Mesenchymal stem cell (in vitro differentiated cells and primary cell): ENCODE results near the gene JPT1.

Source experiments
- DNase-seq: peaks from one replicate; pipeline ENCODE4 v3.0.0-alpha.2; 2013
- H2AFZ ChIP-seq: one replicate; pipeline ENCODE4 v1.6.1; 2013; ENCODE audit warnings: low read depth, mild to moderate bottlenecking, control low read depth, inconsistent platforms, low read length, moderate library complexity
- H2AK5ac ChIP-seq: 2 replicates; pipeline ENCODE4 v1.6.1; 2013; ENCODE audit warnings: low read length, moderate library complexity, mild to moderate bottlenecking, inconsistent platforms; ENCODE audit not compliant: severe bottlenecking
- H2BK120ac ChIP-seq: one replicate; pipeline ENCODE4 v1.6.1; 2013; ENCODE audit warnings: low read depth, mild to moderate bottlenecking, inconsistent platforms, low read length, moderate library complexity
- H2BK12ac ChIP-seq, 2 experiments: one replicate each; pipeline ENCODE4 v1.6.1; 2013; ENCODE audit warnings: inconsistent platforms in 2 of 2, low read length in 2 of 2, mild to moderate bottlenecking in 2 of 2, moderate library complexity in 2 of 2, control low read depth in 1 of 2
- H2BK15ac ChIP-seq: one replicate; pipeline ENCODE4 v1.6.1; 2013; ENCODE audit warnings: mild to moderate bottlenecking, low read depth, inconsistent platforms; ENCODE audit not compliant: poor library complexity, severe bottlenecking
- H2BK5ac ChIP-seq: 2 replicates; pipeline ENCODE4 v1.6.1; 2013; ENCODE audit warnings: low read depth, mild to moderate bottlenecking, low read length, control low read depth, inconsistent platforms; ENCODE audit not compliant: poor library complexity, severe bottlenecking
- H3K14ac ChIP-seq, 2 experiments: one replicate each; pipeline ENCODE4 v1.6.1; 2013; ENCODE audit warnings: inconsistent platforms in 2 of 2, low read length in 2 of 2, control low read depth in 1 of 2, mild to moderate bottlenecking in 1 of 2, moderate library complexity in 1 of 2
- H3K18ac ChIP-seq, 2 experiments: one replicate each; pipeline ENCODE4 v1.6.1; 2013; ENCODE audit warnings: inconsistent platforms in 2 of 2, low read length in 2 of 2, control low read depth in 1 of 2, low read depth in 1 of 2, mild to moderate bottlenecking in 1 of 2
- H3K23ac ChIP-seq, 2 experiments: one replicate each; pipeline ENCODE4 v1.6.1; 2013; ENCODE audit warnings: inconsistent platforms in 2 of 2, low read length in 2 of 2, mild to moderate bottlenecking in 2 of 2, moderate library complexity in 2 of 2, control low read depth in 1 of 2
- H3K27ac ChIP-seq: 2 replicates; pipeline ENCODE4 v1.5.1; 2013; ENCODE audit warnings: mild to moderate bottlenecking, moderate library complexity, low read length, control low read depth, inconsistent platforms; ENCODE audit not compliant: poor library complexity, severe bottlenecking
- H3K27me3 ChIP-seq, 2 experiments: 2 replicates each; pipeline versions ENCODE4 v1.6.1 to v1.7.0; 2013; ENCODE audit warnings: low read length in 2 of 2, mild to moderate bottlenecking in 2 of 2, moderate library complexity in 2 of 2, control low read depth in 1 of 2, inconsistent platforms in 1 of 2; ENCODE audit not compliant: control insufficient read depth in 1 of 2, insufficient read depth in 1 of 2
- H3K36me3 ChIP-seq, 2 experiments: 2 replicates each; pipeline versions ENCODE4 v1.6.1 to v1.7.0; 2013; ENCODE audit warnings: low read length in 2 of 2, control low read depth in 1 of 2, inconsistent platforms in 1 of 2, low read depth in 1 of 2, mild to moderate bottlenecking in 1 of 2; ENCODE audit not compliant: insufficient read depth in 2 of 2, control insufficient read depth in 1 of 2
- H3K4ac ChIP-seq, 2 experiments: one replicate each; pipeline ENCODE4 v1.6.1; 2013; ENCODE audit warnings: inconsistent platforms in 2 of 2, low read length in 2 of 2, mild to moderate bottlenecking in 2 of 2, moderate library complexity in 2 of 2, control low read depth in 1 of 2, low read depth in 1 of 2
- H3K4me1 ChIP-seq: 2 replicates; pipeline ENCODE4 v1.6.1; 2013; ENCODE audit warnings: low read depth, low read length, control low read depth; ENCODE audit not compliant: control insufficient read depth, insufficient read depth
- H3K4me2 ChIP-seq: 2 replicates; pipeline ENCODE4 v1.6.1; 2013; ENCODE audit warnings: low read length, mild to moderate bottlenecking, inconsistent platforms; ENCODE audit not compliant: poor library complexity, severe bottlenecking
- H3K4me3 ChIP-seq, 2 experiments: 2 replicates each; pipeline versions ENCODE4 v1.5.1 to v1.7.0; 2013; ENCODE audit warnings: low read length in 2 of 2, mild to moderate bottlenecking in 2 of 2, control low read depth in 1 of 2, low read depth in 1 of 2; ENCODE audit not compliant: insufficient read depth in 1 of 2
- H3K79me1 ChIP-seq: replicated peaks from 2 replicates; pipeline ENCODE4 v1.6.1; 2013; ENCODE audit warnings: mild to moderate bottlenecking, control low read depth, low read length, inconsistent platforms; ENCODE audit not compliant: poor library complexity, severe bottlenecking
- H3K9ac ChIP-seq: 2 replicates; pipeline ENCODE4 v1.7.0; 2013; ENCODE audit warnings: mild to moderate bottlenecking, low read length, moderate library complexity
- H3K9me3 ChIP-seq: 2 replicates; pipeline ENCODE4 v1.7.0; 2013; ENCODE audit warnings: mild to moderate bottlenecking, low read length; ENCODE audit not compliant: control insufficient read depth
- H4K8ac ChIP-seq: one replicate; pipeline ENCODE4 v1.6.1; 2013; ENCODE audit warnings: inconsistent platforms, mild to moderate bottlenecking, low read length, moderate library complexity
- H4K91ac ChIP-seq: one replicate; pipeline ENCODE4 v1.6.1; 2013; ENCODE audit warnings: mild to moderate bottlenecking, low read length, inconsistent platforms
- WGBS: methylation state at CpG from one replicate; pipeline ENCODE4 v1.1.7; 2013; ENCODE audit warnings: mixed read lengths; 5-methylcytosine and 5-hydroxymethylcytosine counted together

Gene JPT1

DNA sequence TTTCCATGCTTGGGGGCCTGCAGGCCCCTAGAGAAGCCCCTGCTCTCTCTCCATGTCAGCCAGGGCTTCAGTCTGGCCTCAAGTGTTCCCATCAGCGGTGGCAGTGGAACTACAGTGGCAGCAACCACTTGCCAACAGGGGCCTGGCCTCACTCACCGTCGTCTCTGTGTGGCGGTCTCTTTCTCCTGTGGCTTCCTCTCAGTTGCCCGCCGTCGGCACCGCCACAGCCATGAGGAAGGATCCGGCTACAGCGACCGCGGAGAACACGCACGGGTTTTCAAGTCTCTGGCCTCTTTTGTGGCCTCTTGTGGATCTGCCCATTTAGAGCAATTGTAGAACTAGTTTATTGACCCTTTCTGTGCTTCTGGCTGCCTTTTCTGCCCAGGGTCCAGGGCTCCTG is 36.0 kb downstream of the JPT1 start:
- H3K27ac ChIP-seq: no peak overlapping the region
- no peaks in the 10 kb centered on the region for H3K27me3 ChIP-seq
- no peak overlapping the region for H3K4me2 ChIP-seq
- 94% methylated on average over 14 of the region's 14 CpGs for WGBS
- peaks cover 30% of the 10 kb centered on the region for H3K79me1 ChIP-seq
- no peak overlapping the region for H3K4ac ChIP-seq
- H2AK5ac ChIP-seq: no peak overlapping the region
- no peak overlapping the region for H3K4me3 ChIP-seq
- DNase-seq: no peak
- H3K36me3 ChIP-seq: peaks cover 9 to 35% of the 10 kb centered on the region in 2 experiments
- no peak overlapping the region for H2BK15ac ChIP-seq
- H3K18ac ChIP-seq: no peak overlapping the region
- H4K91ac ChIP-seq: no peak overlapping the region
- H3K23ac ChIP-seq: no peak overlapping the region
- peaks cover 9% of the 10 kb centered on the region for H3K4me1 ChIP-seq
- H2BK12ac ChIP-seq: no peak overlapping the region
- no peaks in the 10 kb centered on the region for H3K9me3 ChIP-seq
- no peak overlapping the region for H3K14ac ChIP-seq
- no peak overlapping the region for H2BK5ac ChIP-seq
- no peak overlapping the region for H2AFZ ChIP-seq
- peak overlapping the region; percentile 48 for H4K8ac ChIP-seq
- H3K9ac ChIP-seq: no peak overlapping the region
- H2BK120ac ChIP-seq: no peak overlapping the region

DNA sequence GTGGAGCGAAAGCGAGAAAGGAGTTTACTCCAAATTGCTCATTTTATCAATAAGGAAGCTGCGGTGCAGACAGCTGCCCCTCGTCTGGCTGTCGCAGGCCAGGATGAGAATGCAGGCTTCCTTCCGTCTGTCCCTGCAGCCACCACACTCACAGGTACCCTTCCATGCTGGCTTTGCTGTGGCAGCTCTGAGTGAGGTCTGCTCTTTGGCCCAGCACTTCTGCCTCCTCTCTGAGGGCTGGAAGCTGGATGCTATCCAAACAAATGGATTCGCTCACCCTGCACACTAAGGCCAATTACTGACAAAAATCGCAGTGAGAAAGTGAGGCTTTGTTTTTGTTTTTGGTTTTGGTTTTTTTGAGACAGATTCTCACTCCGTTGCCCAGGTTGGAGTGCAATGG is 37.6 kb downstream of the JPT1 start:
- no peak overlapping the region for H2BK120ac ChIP-seq
- H3K27me3 ChIP-seq: no peaks in the 10 kb centered on the region
- no peaks in the 10 kb centered on the region for H3K9me3 ChIP-seq
- H2BK5ac ChIP-seq: no peak overlapping the region
- no peak overlapping the region for H3K4me3 ChIP-seq
- H4K91ac ChIP-seq: no peak overlapping the region
- H4K8ac ChIP-seq: no peak overlapping the region
- no peak overlapping the region for H3K27ac ChIP-seq
- H2AFZ ChIP-seq: no peak overlapping the region
- no peak for DNase-seq
- H3K4ac ChIP-seq: no peak overlapping the region
- no peak overlapping the region for H3K14ac ChIP-seq
- no peak overlapping the region for H3K18ac ChIP-seq
- H3K79me1 ChIP-seq: peaks cover 28% of the 10 kb centered on the region
- H3K36me3 ChIP-seq: peaks cover 9 to 35% of the 10 kb centered on the region in 2 experiments
- H2AK5ac ChIP-seq: no peak overlapping the region
- peaks cover 9% of the 10 kb centered on the region for H3K4me1 ChIP-seq
- no peak overlapping the region for H3K23ac ChIP-seq
- H3K4me2 ChIP-seq: no peak overlapping the region
- H3K9ac ChIP-seq: peak overlapping the region; percentile 40
- H2BK12ac ChIP-seq: no peak overlapping the region
- 94% methylated on average over 9 of the region's 9 CpGs for WGBS
- no peak overlapping the region for H2BK15ac ChIP-seq

DNA sequence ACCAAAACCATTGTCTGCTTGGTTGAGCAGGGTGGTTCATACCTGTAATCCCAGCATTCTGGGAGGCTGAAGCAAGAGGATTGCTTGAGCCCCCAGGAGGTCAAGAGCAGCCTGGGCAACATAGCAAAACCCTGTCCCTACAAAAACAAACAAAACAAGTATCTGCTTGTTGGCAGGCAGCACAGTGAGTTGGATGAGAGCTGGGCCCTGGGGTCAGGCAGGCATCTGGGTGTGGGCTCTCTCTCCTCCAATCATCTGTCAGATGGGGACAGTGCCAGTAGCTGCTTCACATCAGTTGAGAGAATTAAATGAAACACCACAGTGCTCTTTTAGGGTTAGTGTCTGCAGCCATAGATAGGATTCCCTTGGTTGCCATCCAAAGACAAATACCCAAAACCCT is 38.8 kb downstream of the JPT1 start:
- H2BK15ac ChIP-seq: no peak overlapping the region
- no peak overlapping the region for H2AK5ac ChIP-seq
- no peak overlapping the region for H3K23ac ChIP-seq
- H3K9me3 ChIP-seq: no peaks in the 10 kb centered on the region
- H2BK5ac ChIP-seq: no peak overlapping the region
- H2AFZ ChIP-seq: no peak overlapping the region
- no peak overlapping the region for H3K27ac ChIP-seq
- H3K14ac ChIP-seq: no peak overlapping the region
- H4K91ac ChIP-seq: no peak overlapping the region
- no peak overlapping the region for H3K4me2 ChIP-seq
- H3K4me3 ChIP-seq: no peak overlapping the region
- peaks cover 4 to 32% of the 10 kb centered on the region in 2 experiments for H3K36me3 ChIP-seq
- H3K18ac ChIP-seq: no peak overlapping the region
- H2BK120ac ChIP-seq: no peak overlapping the region
- no peak for DNase-seq
- H3K4ac ChIP-seq: no peak overlapping the region
- H3K79me1 ChIP-seq: peaks cover 30% of the 10 kb centered on the region
- peak overlapping the region; percentile 22 for H3K9ac ChIP-seq
- H4K8ac ChIP-seq: no peak overlapping the region
- H3K4me1 ChIP-seq: peaks cover 12% of the 10 kb centered on the region
- no peak overlapping the region for H2BK12ac ChIP-seq
- no peaks in the 10 kb centered on the region for H3K27me3 ChIP-seq

DNA sequence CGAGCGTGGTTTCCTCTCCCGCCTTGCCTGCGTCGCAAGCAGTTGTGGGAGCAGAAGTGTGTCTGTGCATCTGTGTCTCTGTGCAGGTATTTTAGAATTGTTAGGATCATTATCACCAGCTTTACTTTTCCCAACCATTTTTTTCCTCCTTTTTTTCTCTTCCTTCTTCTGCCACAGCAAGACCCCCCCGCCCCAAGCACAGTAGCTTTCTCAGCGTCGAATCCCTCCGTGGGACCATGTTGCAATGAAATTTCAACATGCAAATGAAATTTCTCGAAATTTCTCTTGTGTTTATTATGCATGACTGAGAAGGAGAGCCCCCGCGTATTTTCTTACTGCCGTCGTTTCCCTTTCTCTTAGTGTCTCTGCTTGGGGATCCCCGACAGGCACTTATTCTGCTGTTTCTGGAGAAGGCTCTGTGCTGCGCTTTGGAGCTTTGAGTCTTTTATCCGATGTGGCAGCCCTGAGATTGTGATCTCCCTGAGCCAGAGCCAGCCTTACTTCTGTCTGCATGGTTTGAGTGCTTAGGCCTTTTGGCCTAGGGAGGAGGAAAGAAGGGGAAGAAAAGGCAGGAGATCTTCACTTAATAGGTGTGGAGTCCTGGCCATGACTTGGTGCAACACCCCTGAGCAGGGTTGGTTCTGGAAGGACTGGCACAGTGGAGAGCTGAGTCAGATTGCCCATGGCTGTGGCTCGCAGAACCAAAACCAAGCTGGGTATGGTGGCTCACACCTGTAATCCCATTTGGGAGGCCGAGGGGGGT is 39.6 kb downstream of the JPT1 start:
- Histone ChIP-seq H3K4me2 (peak overlapping the region; percentile 33), H2BK5ac (no peak overlapping the region)

More for the DNA sequence above, 39.6 kb downstream of the JPT1 start:
- peak overlapping the region; percentile 83 for H4K8ac ChIP-seq
- no peak overlapping the region for H3K23ac ChIP-seq
- no peak overlapping the region for H3K27ac ChIP-seq
- H2AFZ ChIP-seq: no peak overlapping the region
- no peak overlapping the region for H2BK15ac ChIP-seq
- peak overlapping the region in 1 of 2 experiments; percentile 57 for H3K4ac ChIP-seq
- H3K14ac ChIP-seq: no peak overlapping the region
- H3K36me3 ChIP-seq: peaks cover 4 to 26% of the 10 kb centered on the region in 2 experiments
- no peaks in the 10 kb centered on the region for H3K27me3 ChIP-seq
- H2BK120ac ChIP-seq: no peak overlapping the region
- H4K91ac ChIP-seq: no peak overlapping the region
- peaks cover 27% of the 10 kb centered on the region for H3K79me1 ChIP-seq
- no peak overlapping the region for H2BK12ac ChIP-seq
- H3K9me3 ChIP-seq: no peaks in the 10 kb centered on the region
- no peak overlapping the region for H2AK5ac ChIP-seq
- peak overlapping the region; percentile 85 for H3K9ac ChIP-seq
- peak overlapping the region in 1 of 2 experiments; percentile 85 for H3K4me3 ChIP-seq
- 95% methylated on average over 14 of the region's 19 CpGs for WGBS
- DNase-seq: no peak
- peak overlapping the region; percentile 52 to 64 for H3K18ac ChIP-seq
- H3K4me1 ChIP-seq: peaks cover 16% of the 10 kb centered on the region
